Hippocampal formation (tissue), 2 donors: ENCODE data around the gene WNT9B.

Experiments used
- DNase-seq, 2 donors: peaks; one replicate each; lab custom pipeline; 2025; lab: John Stamatoyannopoulos, UW

The WNT9B gene

GRCh38 chr17:46881015-46881414 lies 29.6 kb downstream of the WNT9B start:
- no peak for DNase-seq

GRCh38 chr17:46882666-46883065 lies 31.3 kb downstream of the WNT9B start:
- DNase-seq = no peak

- DNase-seq = no peak
Observed at GRCh38 chr17:46883871-46884520, 32.6 kb downstream of the WNT9B start.

GRCh38 chr17:46884552-46884951 lies 33.2 kb downstream of the WNT9B start:
- no peak for DNase-seq

GRCh38 chr17:46885415-46886309 lies 34.3 kb downstream of the WNT9B start:
- DNase-seq = no peak

GRCh38 chr17:46886310-46886663 lies 34.9 kb downstream of the WNT9B start:
- DNase-seq = no peak

- no peak for DNase-seq
Observed at GRCh38 chr17:46887717-46888116, 36.3 kb downstream of the WNT9B start.

- DNase-seq = no peak
Observed at GRCh38 chr17:46888727-46889126, 37.3 kb downstream of the WNT9B start.

GRCh38 chr17:46889519-46889918 lies 38.1 kb downstream of the WNT9B start:
- DNase-seq = no peak

- no peak for DNase-seq
Observed at GRCh38 chr17:46889992-46890564, 38.7 kb downstream of the WNT9B start.

GRCh38 chr17:46890638-46891037 lies 39.3 kb downstream of the WNT9B start:
- DNase-seq = no peak

- no peak for DNase-seq
Observed at GRCh38 chr17:46892192-46892703, 40.9 kb downstream of the WNT9B start.

GRCh38 chr17:46894024-46894423 lies 42.6 kb downstream of the WNT9B start:
- no peak for DNase-seq

- no peak for DNase-seq
Observed at GRCh38 chr17:46894476-46895151, 43.2 kb downstream of the WNT9B start.

GRCh38 chr17:46895171-46895570 lies 43.8 kb downstream of the WNT9B start:
- DNase-seq = no peak

- no peak for DNase-seq
Observed at GRCh38 chr17:46896991-46897390, 45.6 kb downstream of the WNT9B start.

- no peak for DNase-seq
Observed at GRCh38 chr17:46898364-46898763, 47.0 kb downstream of the WNT9B start.

- no peak for DNase-seq
Observed at GRCh38 chr17:46898860-46899259, 47.5 kb downstream of the WNT9B start.

- DNase-seq = no peak
Observed at GRCh38 chr17:46901291-46901690, 49.9 kb downstream of the WNT9B start.

- DNase-seq = no peak
Observed at GRCh38 chr17:46903762-46904672, 52.6 kb downstream of the WNT9B start.

- DNase-seq = no peak
Observed at GRCh38 chr17:46908068-46908737, 56.8 kb downstream of the WNT9B start.
